Measurements from ENCODE around the gene CTXND1.

CTXND1 gene

DNA sequence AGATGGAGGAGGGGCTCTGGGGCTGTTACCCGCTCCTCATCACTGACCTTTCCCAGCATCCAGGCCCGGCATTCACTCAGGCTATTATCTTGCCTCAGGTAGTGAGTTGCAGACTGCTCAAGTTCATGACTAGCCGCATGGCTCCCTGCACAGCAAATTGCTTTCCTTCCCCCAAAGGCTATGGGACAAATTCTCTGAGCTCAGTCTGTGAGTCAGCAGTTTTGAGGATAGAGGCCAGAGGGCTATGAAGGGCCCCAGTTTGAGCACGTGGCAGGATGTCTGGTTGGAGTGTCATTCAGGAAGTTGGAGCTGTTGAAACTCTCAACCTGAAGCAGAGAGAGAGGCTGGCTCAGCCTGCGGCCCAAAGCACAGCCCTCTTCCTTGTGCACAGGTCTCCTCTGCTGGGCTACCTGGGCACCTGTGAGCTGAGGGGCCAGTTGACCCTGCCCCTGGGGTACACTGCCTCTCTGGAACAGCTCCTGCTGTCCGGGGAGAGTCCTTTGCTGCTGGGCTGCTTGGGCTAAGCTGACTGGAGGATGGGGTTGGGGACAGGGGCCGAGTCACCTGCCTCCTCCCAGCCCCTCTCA lies 91.3 kb downstream of the CTXND1 start:
- DNase-seq = peak in 11 of 51 donors; percentile 6 to 55 (median 20)

- no peak for DNase-seq
Observed at GRCh38 chr15:80159811-80160569, 92.0 kb downstream of the CTXND1 start.

GRCh38 chr15:80159301-80159700 lies 92.7 kb downstream of the CTXND1 start:
- no peak for DNase-seq

DNA sequence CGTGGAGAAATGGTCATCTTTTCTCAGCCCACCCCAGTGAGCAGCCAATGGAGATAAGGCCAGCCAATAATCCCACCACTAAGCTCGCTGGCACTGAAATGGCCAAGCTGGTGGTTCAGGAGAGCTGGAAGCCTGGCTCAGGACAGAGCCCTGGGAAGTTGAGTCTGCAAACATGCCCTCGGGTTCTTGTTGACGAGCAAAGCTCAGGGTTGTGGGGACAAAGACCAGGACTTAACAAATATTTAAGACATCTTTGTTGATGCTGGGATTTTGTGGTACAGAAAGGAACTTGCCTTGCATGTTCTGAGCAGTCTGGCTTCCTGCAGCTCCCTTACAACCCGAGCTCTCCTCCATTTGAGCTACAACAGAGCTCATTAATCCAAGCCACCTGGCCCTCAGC lies 94.8 kb downstream of the CTXND1 start:
- DNase-seq = no peak

- DNase-seq = no peak
Observed at GRCh38 chr15:80156176-80156720, 95.8 kb downstream of the CTXND1 start.

GRCh38 chr15:80155378-80156175 lies 96.4 kb downstream of the CTXND1 start:
- DNase-seq = peak in 2 of 51 donors; percentile 7 to 16

GRCh38 chr15:80155001-80155377 lies 97.0 kb downstream of the CTXND1 start:
- no peak for DNase-seq

- peak in 13 of 51 donors; percentile 13 to 38 (median 24) for DNase-seq
Observed at GRCh38 chr15:80154336-80154735, 97.7 kb downstream of the CTXND1 start.

DNA sequence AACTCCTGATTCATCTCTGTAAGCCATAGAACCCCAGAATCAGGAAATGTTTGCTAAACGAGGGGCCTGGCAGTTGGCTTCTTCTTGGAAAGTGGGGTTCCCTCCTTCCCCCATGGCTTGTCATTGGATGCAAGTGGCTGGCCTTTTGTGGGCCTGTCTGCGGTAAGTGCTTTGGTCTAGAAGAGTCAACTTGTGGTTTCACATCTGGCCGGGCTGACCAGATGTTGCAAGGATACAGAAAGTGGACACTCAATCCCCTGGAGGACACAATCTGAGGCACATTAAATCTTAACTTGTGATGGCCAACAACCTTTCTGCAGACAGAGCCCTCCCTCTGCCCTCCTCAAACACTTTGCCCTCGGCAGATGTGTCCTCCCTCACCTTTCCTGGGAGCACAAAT lies 98.1 kb downstream of the CTXND1 start:
- no peak for DNase-seq

DNA sequence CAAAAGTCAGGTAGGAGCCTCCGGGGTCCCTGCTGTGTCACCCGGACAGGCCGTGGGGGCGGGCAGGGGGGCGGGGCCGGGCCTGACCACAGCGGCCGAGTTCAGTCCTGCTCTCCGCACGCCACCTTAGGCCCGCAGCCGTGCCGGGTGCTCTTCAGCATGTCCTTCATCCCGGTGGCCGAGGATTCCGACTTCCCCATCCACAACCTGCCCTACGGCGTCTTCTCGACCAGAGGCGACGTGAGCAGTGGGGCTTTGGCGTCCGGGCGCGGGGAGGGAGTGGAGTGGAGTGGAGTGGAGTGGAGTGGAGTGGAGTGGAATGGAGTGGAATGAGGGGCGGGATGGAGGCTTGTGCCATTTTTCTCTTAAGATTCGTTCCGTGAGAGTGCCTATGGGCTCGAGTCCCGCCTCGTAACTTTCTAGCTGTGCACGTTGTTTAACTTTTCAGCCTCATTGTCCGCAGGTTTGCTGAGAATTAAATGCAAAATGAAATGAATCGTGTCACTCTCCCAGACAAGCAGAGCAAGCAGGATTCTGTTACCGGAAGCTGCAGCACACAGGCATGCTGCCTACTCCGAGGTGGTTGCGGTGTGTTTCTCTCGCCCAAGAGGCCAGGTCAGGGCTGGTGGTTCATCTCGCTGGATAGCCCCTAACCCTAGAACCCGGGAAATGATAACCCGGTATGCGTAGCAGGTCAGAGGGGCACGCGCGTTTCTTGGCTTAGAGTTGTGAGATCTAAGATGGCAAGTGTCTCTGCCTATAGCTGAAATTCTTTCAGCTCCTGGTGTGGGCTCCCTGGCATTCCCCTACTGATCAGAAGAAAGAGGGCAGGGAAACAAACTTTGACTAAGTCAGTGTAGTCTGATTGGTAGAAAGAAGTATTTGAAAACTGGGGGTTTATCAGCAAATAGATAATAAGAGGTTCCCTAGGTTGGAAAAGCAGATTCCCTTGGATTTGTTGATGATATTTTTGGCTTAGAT lies 98.8 kb downstream of the CTXND1 start, which contains the start of gene FAH:
FAH (plus strand) TSS at position 104 of the 981 bp plus-strand sequence; CDS start at position 160, 56 bp downstream.
- DNase-seq = peak in 13 of 51 donors; percentile 47 to 69 (median 57)

- peak in 50 of 51 donors; percentile 20 to 95 (median 78) for DNase-seq
Observed at GRCh38 chr15:80152180-80152895, 99.7 kb downstream of the CTXND1 start.

DNA sequence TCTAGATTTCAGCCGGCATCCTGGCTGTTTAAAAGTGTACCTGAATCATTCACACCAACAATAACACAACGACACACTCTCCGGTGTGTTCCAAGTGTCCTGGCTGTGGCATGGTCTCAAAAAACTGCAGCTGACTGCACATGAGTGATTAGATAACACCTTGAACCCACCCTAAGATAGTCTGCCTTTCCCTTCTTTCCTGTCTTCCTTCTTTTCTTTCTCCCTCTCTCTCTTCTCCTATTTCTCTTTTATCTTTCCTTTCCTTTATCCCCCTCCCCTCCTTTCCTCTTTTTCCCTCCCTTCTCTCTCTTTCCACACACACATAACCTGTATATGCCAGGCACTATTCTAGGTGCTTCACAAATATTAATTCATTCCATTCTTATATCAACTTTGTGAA lies 100.4 kb downstream of the CTXND1 start:
- DNase-seq = no peak

- no peak for DNase-seq
Observed at GRCh38 chr15:80151148-80151547, 100.9 kb downstream of the CTXND1 start.
